Measurements from ENCODE around the gene UEVLD.

- TF ChIP-seq, protein P1, sequence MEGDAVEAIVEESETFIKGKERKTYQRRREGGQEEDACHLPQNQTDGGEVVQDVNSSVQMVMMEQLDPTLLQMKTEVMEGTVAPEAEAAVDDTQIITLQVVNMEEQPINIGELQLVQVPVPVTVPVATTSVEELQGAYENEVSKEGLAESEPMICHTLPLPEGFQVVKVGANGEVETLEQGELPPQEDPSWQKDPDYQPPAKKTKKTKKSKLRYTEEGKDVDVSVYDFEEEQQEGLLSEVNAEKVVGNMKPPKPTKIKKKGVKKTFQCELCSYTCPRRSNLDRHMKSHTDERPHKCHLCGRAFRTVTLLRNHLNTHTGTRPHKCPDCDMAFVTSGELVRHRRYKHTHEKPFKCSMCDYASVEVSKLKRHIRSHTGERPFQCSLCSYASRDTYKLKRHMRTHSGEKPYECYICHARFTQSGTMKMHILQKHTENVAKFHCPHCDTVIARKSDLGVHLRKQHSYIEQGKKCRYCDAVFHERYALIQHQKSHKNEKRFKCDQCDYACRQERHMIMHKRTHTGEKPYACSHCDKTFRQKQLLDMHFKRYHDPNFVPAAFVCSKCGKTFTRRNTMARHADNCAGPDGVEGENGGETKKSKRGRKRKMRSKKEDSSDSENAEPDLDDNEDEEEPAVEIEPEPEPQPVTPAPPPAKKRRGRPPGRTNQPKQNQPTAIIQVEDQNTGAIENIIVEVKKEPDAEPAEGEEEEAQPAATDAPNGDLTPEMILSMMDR (conservative IDR thresholded peaks at IDR 0.05): no peak
- no peak for TF ChIP-seq EZH2 (IDR thresholded peaks at IDR 0.05; ENCODE audit: low read depth)
Observed at GRCh38 chr11:18536209-18536608, 52.3 kb downstream of the UEVLD start.

Data from PC-9 (cell line).